GM12891 (cell line): ENCODE measurements around the gene NR2E3.

ENCODE experiments used
- PAX5 ChIP-seq: IDR thresholded peaks from 2 replicates; pipeline ENCODE4 v1.6.1; 2011; ENCODE audit warnings: low read length, moderate library complexity, mild to moderate bottlenecking; ENCODE audit not compliant: insufficient read depth, severe bottlenecking
- POLR2A ChIP-seq: IDR thresholded peaks from 2 replicates; pipeline ENCODE4 v1.6.1; 2011; ENCODE audit warnings: low read depth, low read length, control low read depth
- POLR2AphosphoS5 ChIP-seq: IDR thresholded peaks from 2 replicates; pipeline ENCODE4 v1.6.1; 2011; ENCODE audit warnings: low read depth, low read length, control low read depth
- POU2F2 ChIP-seq: IDR thresholded peaks from 2 replicates; pipeline ENCODE4 v1.6.1; 2011; ENCODE audit warnings: low read depth, mild to moderate bottlenecking, control low read depth, low read length, moderate library complexity
- SPI1 ChIP-seq: IDR thresholded peaks from 2 replicates; pipeline ENCODE4 v1.6.1; 2011; ENCODE audit warnings: low read depth, low read length, control low read depth
- TAF1 ChIP-seq: IDR thresholded peaks from 2 replicates; pipeline ENCODE4 v1.6.1; 2011; ENCODE audit warnings: low read depth, low read length, control low read depth

GRCh38 chr15:71820127-71820526 lies 9.8 kb downstream of the NR2E3 start:
- TF ChIP-seq POLR2A (no peak), POLR2AphosphoS5 (no peak), TAF1 (no peak), POU2F2 (no peak), PAX5 (no peak), SPI1 (no peak)
